AG04450 (cell line): ENCODE measurements around the gene MBLAC2. TPM values are rescaled to one million over a fixed set of nuclear protein-coding genes. Genes with fewer than 3 reads are reported as not detected.

Source experiments
- CTCF ChIA-PET: fragments of 300-600, 350-600 bp; formaldehyde crosslinking; extraction: SDS; loops from one replicate; lab custom pipeline; 2022; ENCODE audit warnings: antibody characterized with exemption, inconsistent platforms; lab: Charles Lee
- POLR2A ChIA-PET: fragments of 350-600 bp; formaldehyde crosslinking; extraction: SDS; loops from one replicate; lab custom pipeline; 2021; ENCODE audit warnings: antibody characterized with exemption, inconsistent platforms; lab: Yijun Ruan, JAX
- DNase-seq: peaks from one replicate; pipeline ENCODE4 v3.0.0-alpha.2; 2011; ENCODE audit warnings: low read depth, low spot score
- H3K27ac ChIP-seq: one replicate; pipeline ENCODE4 v1.5.1; 2012; ENCODE audit warnings: low read depth, low read length, control low read depth
- H3K27me3 ChIP-seq: one replicate; pipeline ENCODE4 v1.6.0; 2012; ENCODE audit warnings: low read length; ENCODE audit not compliant: control insufficient read depth, insufficient read depth
- H3K4me3 ChIP-seq: 2 replicates; pipeline ENCODE4 v1.5.1; 2011; ENCODE audit warnings: mild to moderate bottlenecking, low read depth, low read length, control low read depth
- H3K9me3 ChIP-seq: 2 replicates; pipeline ENCODE4 v1.5.1; 2012; ENCODE audit warnings: low read length; ENCODE audit not compliant: control insufficient read depth, insufficient read depth
- CTCF ChIP-seq: IDR thresholded peaks from 2 replicates; pipeline ENCODE4 v1.5.1; 2011; ENCODE audit warnings: low read depth, low read length, control low read depth, inconsistent platforms
- polyA minus RNA-seq: library from RNA; depleted of rRNA, polyadenylated mRNA; stranded (reverse); fragments of >200 nt; gene quantifications from 2 replicates; pipeline ENCODE4 v1.2.3, GENCODE V29; 2011; rRNA and poly(A)+ RNA removed
- polyA plus RNA-seq: library from polyadenylated mRNA; depleted of rRNA; stranded (reverse); fragments of >200 nt; gene quantifications from 2 replicates; pipeline ENCODE4 v1.2.3, GENCODE V29; 2011; rRNA removed

MBLAC2 gene
- polyA plus RNA-seq (2.3 and 2.8 TPM in 2 replicates), polyA minus RNA-seq (1.8 and 2.9 TPM in 2 replicates)

- CTCF ChIA-PET: interaction anchor here (0.6 to 2.1 kb wide), 14 partner anchors 11 to 1783 kb away, joined by 3 to 10 read pairs (median 4); partner anchors contain the start of gene CETN3
- Histone ChIP-seq H3K9me3 (no peaks in the 10 kb centered on the region; the same call in 1 of the 2 replicates), H3K27me3 (no peaks in the 10 kb centered on the region), H3K4me3 (peak within 1 kb of the TSS; percentile 86), H3K27ac (peak within 1 kb of the TSS; percentile 59)
- peak; percentile 69 for DNase-seq
- TF ChIP-seq CTCF: peak; percentile 61
- POLR2A ChIA-PET: interaction anchor here (0.9 to 1.3 kb wide), 5 partner anchors 26 to 64 kb away, joined by 3 to 7 read pairs (median 5); partner anchors contain the start of genes CETN3 and LYSMD3
Measured at GRCh38 chr5:90474235-90475107, at the start of gene MBLAC2, which contains the start of gene POLR3G. Gene MBLAC2, minus strand, starts transcription at chr5:90474771. Its CDS starts 479 bp downstream, at chr5:90474292. Gene POLR3G, plus strand, starts transcription at chr5:90474864. Its CDS starts 10,704 bp downstream, at chr5:90485568.

- ChIA-PET CTCF (interaction anchor here (0.9 to 1.0 kb wide), 2 partner anchors 45 to 265 kb away, joined by 3 to 4 read pairs; partner anchors contain the start of genes MBLAC2 and POLR3G), POLR2A (interaction anchor here (1.0 kb wide), 1 partner anchor 44 kb away, joined by 3 read pairs; the partner anchor contains the start of genes MBLAC2 and POLR3G)
- no peak for DNase-seq
- no peak overlapping the region for H3K27ac ChIP-seq
- no peak for TF ChIP-seq CTCF
- no peaks in the 10 kb centered on the region for H3K27me3 ChIP-seq
- no peak overlapping the region for H3K4me3 ChIP-seq
- no peaks in the 10 kb centered on the region for H3K9me3 ChIP-seq
Measured at GRCh38 chr5:90519081-90519480, 44.5 kb upstream of the MBLAC2 start.

GRCh38 chr5:90518661-90519060, 44.1 kb upstream of the MBLAC2 start:
- POLR2A ChIA-PET: interaction anchor here (1.0 kb wide), 1 partner anchor 44 kb away, joined by 3 read pairs; the partner anchor contains the start of genes MBLAC2 and POLR3G
- no peak for TF ChIP-seq CTCF
- no peak overlapping the region for H3K4me3 ChIP-seq
- no peaks in the 10 kb centered on the region for H3K27me3 ChIP-seq
- no peak overlapping the region for H3K27ac ChIP-seq
- CTCF ChIA-PET: interaction anchor here (1.0 kb wide), 1 partner anchor 44 kb away, joined by 4 read pairs; the partner anchor contains the start of genes MBLAC2 and POLR3G
- DNase-seq: no peak
- H3K9me3 ChIP-seq: no peaks in the 10 kb centered on the region

- Histone ChIP-seq H3K27ac (no peak overlapping the region), H3K9me3 (no peaks in the 10 kb centered on the region; the same call in 1 of the 2 replicates), H3K4me3 (no peak overlapping the region), H3K27me3 (no peaks in the 10 kb centered on the region)
- ChIA-PET CTCF (interaction anchor here (1.0 kb wide), 1 partner anchor 75 kb away, joined by 4 read pairs; no protein-coding TSS in a partner anchor), POLR2A (no interaction called here)
- TF ChIP-seq CTCF: no peak
- DNase-seq: no peak
Measured at GRCh38 chr5:90514520-90514919, 39.9 kb upstream of the MBLAC2 start.
